H1 (cell line): ENCODE measurements around the gene MSH5. TPM values are rescaled to one million over a fixed set of nuclear protein-coding genes. Genes with fewer than 3 reads are reported as not detected.
A peak's percentile ranks its signal among the peaks of the same experiment; 100 is the strongest.

Experiments
- CTCF ChIA-PET: fragments of 300-600 bp; sonication (Branson Sonifier 250); formaldehyde crosslinking; loops from one replicate; lab custom pipeline; 2021; ENCODE audit not compliant: partially characterized antibody; lab: Charles Lee
- POLR2A ChIA-PET: fragments of 300-600 bp; sonication (Branson Sonifier 250); formaldehyde crosslinking; loops from one replicate; lab custom pipeline; 2021; ENCODE audit warnings: inconsistent platforms; ENCODE audit not compliant: partially characterized antibody; lab: Charles Lee
- DNase-seq, 2 experiments: peaks; one replicate each; pipeline versions ENCODE4 v3.0.0 to v3.0.0-alpha.2; 2010 to 2022; ENCODE audit warnings: low spot score in 2 of 2, low read depth in 1 of 2, mixed read lengths in 1 of 2
- FAIRE-seq: peaks from 2 replicates; lab custom pipeline; 2011; peaks lifted over from hg19 to GRCh38; lab: Jason Lieb, UNC
- H2AFZ ChIP-seq: 2 replicates; pipeline ENCODE4 v1.8.1; 2012; ENCODE audit warnings: low read length, inconsistent platforms
- H2AK5ac ChIP-seq: 2 replicates; pipeline ENCODE4 v1.6.1; 2013; ENCODE audit warnings: low read depth, low read length
- H2BK120ac ChIP-seq: replicated peaks from 2 replicates; pipeline ENCODE3; 2013; ENCODE audit warnings: low read depth, low read length, inconsistent platforms
- H2BK12ac ChIP-seq: 2 replicates; pipeline ENCODE4 v1.6.1; 2013; ENCODE audit warnings: low read depth, low read length
- H2BK15ac ChIP-seq: 2 replicates; pipeline ENCODE4 v1.6.1; 2013; ENCODE audit warnings: low read length
- H2BK20ac ChIP-seq: 2 replicates; pipeline ENCODE4 v1.6.1; 2013; ENCODE audit warnings: low read length
- H2BK5ac ChIP-seq: 2 replicates; pipeline ENCODE4 v1.6.1; 2013; ENCODE audit warnings: low read depth, low read length
- H3K14ac ChIP-seq: 2 replicates; pipeline ENCODE4 v1.6.1; 2013; ENCODE audit warnings: inconsistent platforms; ENCODE audit not compliant: insufficient read length
- H3K18ac ChIP-seq: 2 replicates; pipeline ENCODE4 v1.6.1; 2013; ENCODE audit warnings: low read length; ENCODE audit errors: extremely low read depth
- H3K23ac ChIP-seq: 2 replicates; pipeline ENCODE4 v1.6.1; 2013; ENCODE audit warnings: inconsistent platforms; ENCODE audit not compliant: insufficient read length
- H3K23me2 ChIP-seq: 2 replicates; pipeline ENCODE4 v1.6.1; 2013; ENCODE audit warnings: low read depth, low read length
- H3K27ac ChIP-seq: 2 replicates; pipeline ENCODE4 v1.6.1; 2011; ENCODE audit warnings: low read depth, low read length, inconsistent platforms
- H3K27me3 ChIP-seq, 4 experiments: replicated peaks in 1 of 4; 1 replicate in 1 of 4; 2 replicates in 3 of 4; pipeline versions ENCODE4 v1.6.1 to v1.8.1; 2011 to 2013; ENCODE audit warnings: low read length in 3 of 4, mild to moderate bottlenecking in 3 of 4, inconsistent platforms in 2 of 4, mixed read lengths in 2 of 4, moderate library complexity in 1 of 4; ENCODE audit not compliant: control insufficient read depth in 3 of 4, insufficient read depth in 3 of 4; ENCODE audit errors: extremely low read depth in 1 of 4
- H3K36me3 ChIP-seq, 4 experiments: 2 replicates each; pipeline versions ENCODE4 v1.6.1 to v1.8.1; 2011 to 2013; ENCODE audit warnings: mild to moderate bottlenecking in 4 of 4, low read length in 3 of 4, moderate library complexity in 2 of 4, control low read depth in 1 of 4, inconsistent platforms in 1 of 4; ENCODE audit not compliant: insufficient read depth in 4 of 4, control insufficient read depth in 2 of 4
- H3K4ac ChIP-seq: replicated peaks from 2 replicates; pipeline ENCODE3; 2013; ENCODE audit warnings: low read length, low read depth, mixed read lengths, inconsistent platforms; ENCODE audit not compliant: insufficient read length
- H3K4me1 ChIP-seq, 4 experiments: replicated peaks in 1 of 4; 1 replicate in 1 of 4; 2 replicates in 3 of 4; pipeline versions ENCODE4 v1.6.1 to v1.8.1; 2011 to 2013; ENCODE audit warnings: low read length in 3 of 4, inconsistent platforms in 2 of 4, mixed read lengths in 1 of 4; ENCODE audit not compliant: insufficient read depth in 4 of 4, control insufficient read depth in 3 of 4
- H3K4me2 ChIP-seq, 2 experiments: 2 replicates each; pipeline versions ENCODE4 v1.6.1 to v1.8.1; 2011 to 2013; ENCODE audit warnings: low read depth in 2 of 2, low read length in 2 of 2, control low read depth in 1 of 2, inconsistent platforms in 1 of 2, mild to moderate bottlenecking in 1 of 2; ENCODE audit not compliant: insufficient read depth in 1 of 2
- H3K4me3 ChIP-seq, 4 experiments: fragments of 200-600, 300-600 bp in 1 of 4; sonication (generic), shearing (Covaris generic), sonication (Bioruptor Twin) in 1 of 4; 2 replicates each; pipeline versions ENCODE4 v1.5.1 to v1.8.1; 2011 to 2016; ENCODE audit warnings: low read length in 4 of 4, low read depth in 3 of 4, control low read depth in 2 of 4, inconsistent platforms in 2 of 4, mild to moderate bottlenecking in 2 of 4, mixed read lengths in 1 of 4, moderate library complexity in 1 of 4; ENCODE audit not compliant: insufficient read depth in 2 of 4; ENCODE audit errors: extremely low read depth in 1 of 4
- H3K56ac ChIP-seq: replicated peaks from 2 replicates; pipeline ENCODE3; 2013; ENCODE audit warnings: low read depth, mild to moderate bottlenecking, mixed read lengths, low read length, inconsistent platforms; ENCODE audit not compliant: insufficient read length
- H3K79me1 ChIP-seq: 2 replicates; pipeline ENCODE4 v1.6.1; 2013; ENCODE audit warnings: low read depth, low read length, control low read depth
- H3K79me2 ChIP-seq, 2 experiments: 2 replicates each; pipeline versions ENCODE4 v1.6.1 to v1.8.1; 2012 to 2013; ENCODE audit warnings: low read length in 2 of 2, mild to moderate bottlenecking in 2 of 2, inconsistent platforms in 1 of 2; ENCODE audit not compliant: insufficient read depth in 2 of 2, control insufficient read depth in 1 of 2
- H3K9ac ChIP-seq, 4 experiments: replicated peaks in 1 of 4; 1 replicate in 1 of 4; 2 replicates in 3 of 4; pipeline versions ENCODE4 v1.6.1 to v1.8.1; 2011 to 2013; ENCODE audit warnings: low read depth in 3 of 4, low read length in 3 of 4, control low read depth in 2 of 4, mild to moderate bottlenecking in 2 of 4, moderate library complexity in 2 of 4, inconsistent platforms in 1 of 4; ENCODE audit errors: extremely low read depth in 1 of 4
- H3K9me3 ChIP-seq, 2 experiments: 2 replicates each; pipeline versions ENCODE4 v1.6.1 to v1.8.1; 2012 to 2013; ENCODE audit warnings: mild to moderate bottlenecking in 2 of 2, moderate library complexity in 2 of 2, control low read depth in 1 of 2, inconsistent platforms in 1 of 2, low read depth in 1 of 2, low read length in 1 of 2, mixed read lengths in 1 of 2; ENCODE audit not compliant: insufficient read depth in 2 of 2
- H4K20me1 ChIP-seq, 2 experiments: replicated peaks in 1 of 2; 2 replicates each; pipeline versions ENCODE3 to v1.8.1; 2011 to 2013; ENCODE audit warnings: inconsistent platforms in 2 of 2, low read length in 2 of 2, mild to moderate bottlenecking in 1 of 2; ENCODE audit not compliant: insufficient read depth in 2 of 2, control insufficient read depth in 1 of 2
- H4K5ac ChIP-seq: 2 replicates; pipeline ENCODE4 v1.6.1; 2013; ENCODE audit warnings: low read length, low read depth, mixed read lengths, inconsistent platforms; ENCODE audit not compliant: insufficient read length
- H4K8ac ChIP-seq: 2 replicates; pipeline ENCODE4 v1.8.0; 2013; ENCODE audit warnings: mild to moderate bottlenecking, moderate library complexity, low read length, inconsistent platforms; ENCODE audit not compliant: insufficient read depth; ENCODE audit errors: extremely low read depth
- H4K91ac ChIP-seq: replicated peaks from 2 replicates; pipeline ENCODE3; 2013; ENCODE audit warnings: low read length, mixed read lengths, inconsistent platforms; ENCODE audit not compliant: insufficient read length
- ASH2L ChIP-seq: fragments of 200-600, 300-600 bp; sonication (generic); IDR thresholded peaks from one replicate; pipeline ENCODE4 v1.7.1; 2017; ENCODE audit warnings: low read length
- BACH1 ChIP-seq: IDR thresholded peaks from 2 replicates; pipeline ENCODE4 v1.6.1; 2012; ENCODE audit warnings: low read length, improper control_type of control experiment
- CTBP2 ChIP-seq: IDR thresholded peaks from 2 replicates; pipeline ENCODE4 v1.7.0; 2011; ENCODE audit warnings: borderline replicate concordance, mild to moderate bottlenecking, moderate library complexity, mixed read lengths, low read length; ENCODE audit not compliant: insufficient read depth, insufficient read length
- JUN ChIP-seq: IDR thresholded peaks from 2 replicates; pipeline ENCODE4 v1.6.1; 2011; ENCODE audit warnings: low read depth, mild to moderate bottlenecking, improper control_type of control experiment, low read length
- JUND ChIP-seq: IDR thresholded peaks from 2 replicates; pipeline ENCODE4 v1.6.1; 2011; ENCODE audit warnings: mild to moderate bottlenecking, improper control_type of control experiment, low read length
- POLR2A ChIP-seq, 2 experiments: IDR thresholded peaks; 1 replicate in 1 of 2; 2 replicates in 1 of 2; pipeline ENCODE4 v1.6.1; 2011; ENCODE audit warnings: low read depth in 2 of 2, low read length in 2 of 2, mild to moderate bottlenecking in 2 of 2; ENCODE audit errors: control extremely low read depth in 1 of 2
- SAP30 ChIP-seq: fragments of 300-600 bp; sonication (generic); IDR thresholded peaks from 2 replicates; pipeline ENCODE4 v1.7.1; 2012; ENCODE audit warnings: low read length, moderate library complexity, mild to moderate bottlenecking, inconsistent platforms; ENCODE audit not compliant: insufficient read depth, insufficient replicate concordance
- SIN3A ChIP-seq, 2 experiments: IDR thresholded peaks in 1 of 2; conservative IDR thresholded peaks in 1 of 2; 2 replicates each; pipeline ENCODE4 v1.6.1; 2011 to 2012; ENCODE audit warnings: low read length in 2 of 2, improper control_type of control experiment in 1 of 2, low read depth in 1 of 2, mild to moderate bottlenecking in 1 of 2
- SP1 ChIP-seq: IDR thresholded peaks from 2 replicates; pipeline ENCODE4 v1.6.1; 2011; ENCODE audit warnings: low read depth, low read length
- TAF1 ChIP-seq: IDR thresholded peaks from 2 replicates; pipeline ENCODE4 v1.6.1; 2011; ENCODE audit warnings: mild to moderate bottlenecking, low read depth, low read length
- TEAD4 ChIP-seq: IDR thresholded peaks from 2 replicates; pipeline ENCODE4 v1.6.1; 2012; ENCODE audit warnings: low read depth, low read length, inconsistent platforms, mixed read lengths
- YY1 ChIP-seq: IDR thresholded peaks from 2 replicates; pipeline ENCODE4 v1.6.1; 2011; ENCODE audit warnings: low read depth, mild to moderate bottlenecking, low read length
- WGBS, 2 experiments: shearing (Covaris generic) in 1 of 2; methylation state at CpG; one replicate each; pipeline versions ENCODE4 v1.1.6 to v1.1.7; 2013 to 2015; ENCODE audit warnings: low lambda C conversion rate in 2 of 2, mixed read lengths in 2 of 2, inconsistent platforms in 1 of 2, low coverage in 1 of 2, missing lambda C conversion rate in 1 of 2; ENCODE audit not compliant: insufficient replicate concordance in 2 of 2, insufficient coverage in 1 of 2, insufficient read length in 1 of 2; ENCODE audit errors: extremely low coverage in 1 of 2, missing lambda C conversion rate in 1 of 2; 5-methylcytosine and 5-hydroxymethylcytosine counted together
- polyA plus RNA-seq, 7 experiments: library from polyadenylated mRNA; depleted of rRNA in 3 of 7; stranded (reverse) in 5 of 7; unstranded in 2 of 7; fragments of >200 nt in 5 of 7; fragments of 200-250 nt in 2 of 7; gene quantifications; 1 replicate in 5 of 7; 2 replicates in 1 of 7; 4 replicates in 1 of 7; pipeline versions ENCODE4 v1.2.1 to v1.2.3, GENCODE V29; 2011 to 2013; ENCODE audit warnings: missing spikeins in 2 of 7, mixed read lengths in 2 of 7
- total RNA-seq: library from RNA; stranded (reverse); fragmentation: NEBNext Ultra II Directional; extraction: Animal tissue kit (Norgen Biotek cat#: 25700); gene quantifications from 2 replicates; pipeline ENCODE4 v1.2.1, GENCODE V29; 2021

The MSH5 gene
- total and polyA plus RNA-seq, 2 of the 8 experiments (the other 6 are each of a cell fraction or from before 2014, with no cell fraction given): 25.3 to 26.5 TPM

DNA sequence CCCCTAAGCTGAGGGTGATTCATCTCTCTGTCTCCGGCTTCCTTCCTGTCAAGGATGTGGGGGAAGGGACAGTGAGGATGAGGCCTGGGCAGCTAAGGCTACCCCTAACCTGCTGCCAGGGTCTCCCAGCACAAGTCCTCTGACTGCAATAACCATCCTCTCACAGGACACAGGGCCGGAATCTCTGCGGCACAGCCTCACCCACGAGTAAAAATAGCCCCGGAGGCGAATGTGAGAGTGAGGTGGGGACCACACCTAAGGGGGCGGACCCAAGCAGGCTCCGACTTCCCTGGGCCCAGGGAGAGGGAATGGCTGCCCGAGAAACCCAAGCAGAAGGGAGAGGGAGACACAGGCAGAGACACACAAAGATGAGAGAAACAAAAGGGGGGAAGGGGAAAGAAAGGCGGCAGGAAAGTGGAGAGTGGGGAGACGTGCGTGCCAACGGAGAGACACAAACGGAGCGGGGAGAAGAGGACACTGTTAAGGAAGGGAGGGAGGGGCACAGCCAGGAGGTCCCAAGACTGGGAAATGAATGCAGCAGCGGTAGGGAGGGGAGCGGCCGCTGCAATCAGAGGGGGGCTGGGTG is 4.9 kb upstream of the MSH5 start:
- peak overlapping the region in 3 of 4 experiments; percentile 40 to 77 (median 63); a peak in 6 of 7 replicates for H3K9ac ChIP-seq
- H3K27ac ChIP-seq: peak overlapping the region; percentile 25
- no peak overlapping the region for H3K4ac ChIP-seq
- no peak overlapping the region for H3K23ac ChIP-seq
- H3K79me1 ChIP-seq: peaks cover 8% of the 10 kb centered on the region; the same call in 1 of the 2 replicates
- H4K20me1 ChIP-seq: peaks cover 4 to 5% of the 10 kb centered on the region in 2 experiments
- peak overlapping the region; percentile 71; the same call in 1 of the 2 replicates for H3K18ac ChIP-seq
- no peaks in the 10 kb centered on the region for H3K27me3 ChIP-seq
- 0 out of 2 replicates have a peak overlapping the region, but pooled peaks have one; percentile 1 for H2BK12ac ChIP-seq
- ChIA-PET CTCF (interaction anchor here (0.6 to 5.6 kb wide), 11 partner anchors 10 to 287 kb away, joined by 3 to 23 read pairs (median 3); no protein-coding TSS in a partner anchor), POLR2A (interaction anchor here (0.6 to 8.7 kb wide), 29 partner anchors 10 to 346 kb away, joined by 3 to 73 read pairs (median 4); partner anchors contain the start of genes CSNK2B, DDX39B, GPANK1 and LY6G6C)
- 0 out of 2 replicates have a peak overlapping the region, but pooled peaks have one; percentile 61 for H2BK20ac ChIP-seq
- H4K8ac ChIP-seq: peak overlapping the region; percentile 42; the same call in 1 of the 2 replicates
- no peak overlapping the region for H4K5ac ChIP-seq
- H3K56ac ChIP-seq: no peak overlapping the region
- FAIRE-seq (no peak), DNase-seq (peak; percentile 56 to 74)
- H3K4me1 ChIP-seq: peaks cover 22 to 32% (median 25%) of the 10 kb centered on the region in 4 experiments
- H3K23me2 ChIP-seq: peaks cover 20% of the 10 kb centered on the region
- H4K91ac ChIP-seq: no peak overlapping the region
- H3K9me3 ChIP-seq: no peaks in the 10 kb centered on the region
- peaks cover 0 to 26% of the 10 kb centered on the region in 2 experiments; a peak in 2 of 4 replicates for H3K79me2 ChIP-seq
- peak overlapping the region; percentile 82 to 98 (median 92) for H3K4me3 ChIP-seq
- no peak overlapping the region for H2AFZ ChIP-seq
- no peak overlapping the region for H3K14ac ChIP-seq
- WGBS, 2 experiments: 3% methylated on average over 17 of the region's 18 CpGs; no CpG with 5 or more reads in 1 of the 2 experiments
- H2BK120ac ChIP-seq: no peak overlapping the region
- H2BK15ac ChIP-seq: peak overlapping the region; percentile 54; the same call in 1 of the 2 replicates
- H3K36me3 ChIP-seq: peaks cover 10 to 30% (median 21%) of the 10 kb centered on the region in 4 experiments
- H3K4me2 ChIP-seq: peak overlapping the region; percentile 78 to 99
- H2BK5ac ChIP-seq: peak overlapping the region; percentile 97
- no peak overlapping the region for H2AK5ac ChIP-seq
- TF ChIP-seq CTBP2: peak; percentile 91
- no peak for TF ChIP-seq TEAD4
- TF ChIP-seq POLR2A (IDR thresholded peaks at IDR 0.05; ENCODE audit: control extremely low read depth in 1 of 2, low read depth in 2 of 2, low read length in 2 of 2): peak in 1 of 2 experiments; percentile 43; a peak in 1 of 3 replicates
- TF ChIP-seq JUND: peak; percentile 97
- TF ChIP-seq BACH1: no peak
- TF ChIP-seq SIN3A (conservative IDR thresholded peaks at IDR 0.05 in 1 of 2, IDR thresholded peaks at IDR 0.05 in 1 of 2; ENCODE audit: low read depth in 1 of 2, low read length in 2 of 2): peak; percentile 93 to 94; a peak in 3 of 4 replicates
- TF ChIP-seq SAP30: peak; percentile 88
- TF ChIP-seq TAF1: 0 out of 2 replicates have a peak, but pooled peaks have one; percentile 24
- TF ChIP-seq SP1: peak; percentile 72; the same call in 1 of the 2 replicates
- peak; percentile 18 for TF ChIP-seq ASH2L
- no peak for TF ChIP-seq YY1
- peak; percentile 74 for TF ChIP-seq JUN
